HG02798 (cell line): ENCODE results near the gene NBEAL2.
"Not testable (repeated sequence)": the region's sequence is repeated elsewhere in the genome, so short reads cannot be mapped to it uniquely, and the experiment has no call there.

Experiments
- ATAC-seq: cut with Tn5 transposase; IDR thresholded peaks from one replicate; pipeline ENCODE4 v1.9.1; 2021; ENCODE audit warnings: mild to moderate bottlenecking; ENCODE audit not compliant: unreplicated experiment, poor library complexity

NBEAL2 gene

GRCh38 chr3:47024932-47025331, 45.5 kb downstream of the NBEAL2 start:
- ATAC-seq: no peak

- ATAC-seq: not testable (repeated sequence)
Observed at GRCh38 chr3:47026432-47026831, 47.0 kb downstream of the NBEAL2 start.

- no peak for ATAC-seq
Observed at GRCh38 chr3:47028146-47028545, 48.7 kb downstream of the NBEAL2 start.

- no peak for ATAC-seq
Observed at GRCh38 chr3:47028667-47029066, 49.2 kb downstream of the NBEAL2 start.

- not testable (repeated sequence) for ATAC-seq
Observed at GRCh38 chr3:47031041-47031440, 51.6 kb downstream of the NBEAL2 start.

GRCh38 chr3:47034868-47035489, 55.5 kb downstream of the NBEAL2 start:
- ATAC-seq: no peak

- no peak for ATAC-seq
Observed at GRCh38 chr3:47035645-47036044, 56.2 kb downstream of the NBEAL2 start.

- no peak for ATAC-seq
Observed at GRCh38 chr3:47036145-47036544, 56.7 kb downstream of the NBEAL2 start.

GRCh38 chr3:47037302-47037701, 57.8 kb downstream of the NBEAL2 start:
- ATAC-seq: not testable (repeated sequence)

- ATAC-seq: no peak
Observed at GRCh38 chr3:47041114-47041513, 61.6 kb downstream of the NBEAL2 start.

- no peak for ATAC-seq
Observed at GRCh38 chr3:47042231-47042791, 62.8 kb downstream of the NBEAL2 start.

- ATAC-seq: no peak
Observed at GRCh38 chr3:47047069-47047468, 67.6 kb downstream of the NBEAL2 start.

- no peak for ATAC-seq
Observed at GRCh38 chr3:47047673-47048072, 68.2 kb downstream of the NBEAL2 start.

- no peak for ATAC-seq
Observed at GRCh38 chr3:47054412-47054811, 74.9 kb downstream of the NBEAL2 start.

- ATAC-seq: no peak
Observed at GRCh38 chr3:47056705-47057104, 77.2 kb downstream of the NBEAL2 start.

- no peak for ATAC-seq
Observed at GRCh38 chr3:47057212-47057671, 77.8 kb downstream of the NBEAL2 start.
